H9 (cell line): ENCODE data around the gene LRRC7. TPM values are rescaled to one million over a fixed set of nuclear protein-coding genes. Genes with fewer than 3 reads are reported as not detected.

Experiments
- DNase-seq: peaks from one replicate; pipeline ENCODE4 v3.0.0-alpha.2; 2017
- H2AFZ ChIP-seq: one replicate; pipeline ENCODE4 v1.6.1; 2013; ENCODE audit warnings: mild to moderate bottlenecking, low read length, control low read depth, moderate library complexity
- H2AK5ac ChIP-seq: 2 replicates; pipeline ENCODE4 v1.6.1; 2013; ENCODE audit warnings: low read length, control low read depth, mixed read lengths; ENCODE audit not compliant: insufficient read length
- H2BK120ac ChIP-seq: one replicate; pipeline ENCODE4 v1.6.1; 2013; ENCODE audit warnings: low read depth, mild to moderate bottlenecking, low read length, control low read depth, inconsistent platforms; ENCODE audit not compliant: poor library complexity, severe bottlenecking
- H2BK12ac ChIP-seq: 2 replicates; pipeline ENCODE4 v1.6.1; 2013; ENCODE audit warnings: low read length, control low read depth, mixed read lengths, low read depth; ENCODE audit not compliant: insufficient read length
- H2BK15ac ChIP-seq: 2 replicates; pipeline ENCODE4 v1.6.1; 2013; ENCODE audit warnings: low read depth, low read length, control low read depth
- H2BK20ac ChIP-seq: one replicate; pipeline ENCODE4 v1.6.1; 2013; ENCODE audit warnings: low read depth, mild to moderate bottlenecking, low read length, control low read depth, inconsistent platforms; ENCODE audit not compliant: poor library complexity, severe bottlenecking
- H2BK5ac ChIP-seq: 2 replicates; pipeline ENCODE4 v1.6.1; 2013; ENCODE audit warnings: low read length, control low read depth, mixed read lengths; ENCODE audit not compliant: insufficient read length
- H3K14ac ChIP-seq: 2 replicates; pipeline ENCODE4 v1.6.1; 2013; ENCODE audit warnings: low read length, control low read depth; ENCODE audit not compliant: insufficient read depth
- H3K18ac ChIP-seq: 2 replicates; pipeline ENCODE4 v1.6.1; 2013; ENCODE audit warnings: low read depth, mild to moderate bottlenecking, mixed read lengths, low read length, control low read depth; ENCODE audit not compliant: insufficient read length
- H3K23ac ChIP-seq: 2 replicates; pipeline ENCODE4 v1.6.1; 2013; ENCODE audit warnings: low read length, control low read depth, mixed read lengths, low read depth; ENCODE audit not compliant: insufficient read length
- H3K23me2 ChIP-seq: 2 replicates; pipeline ENCODE4 v1.6.1; 2013; ENCODE audit warnings: low read depth, mild to moderate bottlenecking, mixed read lengths, low read length, control low read depth; ENCODE audit not compliant: insufficient read length, poor library complexity, severe bottlenecking
- H3K27ac ChIP-seq: 2 replicates; pipeline ENCODE4 v1.5.1; 2013; ENCODE audit warnings: low read length, control low read depth, mixed read lengths, low read depth; ENCODE audit not compliant: insufficient read length
- H3K27me3 ChIP-seq: 2 replicates; pipeline ENCODE4 v1.6.1; 2013; ENCODE audit warnings: low read length, control low read depth, inconsistent platforms; ENCODE audit not compliant: insufficient read depth
- H3K4ac ChIP-seq: 2 replicates; pipeline ENCODE4 v1.6.1; 2013; ENCODE audit warnings: low read depth, mild to moderate bottlenecking, control low read depth, inconsistent platforms, low read length, moderate library complexity
- H3K4me1 ChIP-seq: 2 replicates; pipeline ENCODE4 v1.6.1; 2013; ENCODE audit warnings: low read length, control low read depth, inconsistent platforms; ENCODE audit not compliant: insufficient read depth
- H3K4me2 ChIP-seq: 2 replicates; pipeline ENCODE4 v1.6.1; 2013; ENCODE audit warnings: low read length, control low read depth, mixed read lengths; ENCODE audit not compliant: insufficient read length, insufficient read depth
- H3K56ac ChIP-seq: 2 replicates; pipeline ENCODE4 v1.6.1; 2013; ENCODE audit warnings: low read depth, mild to moderate bottlenecking, mixed read lengths, low read length, control low read depth; ENCODE audit not compliant: insufficient read length
- H3K79me1 ChIP-seq: 2 replicates; pipeline ENCODE4 v1.6.1; 2013; ENCODE audit warnings: low read depth, mild to moderate bottlenecking, moderate library complexity, low read length, control low read depth, inconsistent platforms; ENCODE audit not compliant: insufficient read depth, poor library complexity, severe bottlenecking
- H3K79me2 ChIP-seq: 2 replicates; pipeline ENCODE4 v1.6.1; 2013; ENCODE audit warnings: low read length, control low read depth, inconsistent platforms; ENCODE audit not compliant: insufficient read depth
- H3K9ac ChIP-seq: 2 replicates; pipeline ENCODE4 v1.6.1; 2013; ENCODE audit warnings: low read length, control low read depth, mixed read lengths; ENCODE audit not compliant: insufficient read length; ENCODE audit errors: extremely low read depth
- H3K9me3 ChIP-seq: one replicate; pipeline ENCODE4 v1.6.1; 2013; ENCODE audit warnings: low read depth, low read length, inconsistent platforms; ENCODE audit not compliant: control insufficient read depth
- H3T11ph ChIP-seq: one replicate; pipeline ENCODE4 v1.6.1; 2013; ENCODE audit warnings: mild to moderate bottlenecking, low read length, control low read depth, inconsistent platforms
- H4K20me1 ChIP-seq: one replicate; pipeline ENCODE4 v1.6.1; 2013; ENCODE audit not compliant: control insufficient read depth, insufficient read length, insufficient read depth
- H4K5ac ChIP-seq: 2 replicates; pipeline ENCODE4 v1.6.1; 2013; ENCODE audit warnings: low read depth, mild to moderate bottlenecking, mixed read lengths, low read length, control low read depth; ENCODE audit not compliant: insufficient read length
- H4K8ac ChIP-seq: replicated peaks from 2 replicates; pipeline ENCODE4 v1.6.1; 2013; ENCODE audit warnings: low read length, control low read depth, mixed read lengths, low read depth; ENCODE audit not compliant: insufficient read length
- H4K91ac ChIP-seq: 2 replicates; pipeline ENCODE4 v1.6.1; 2013; ENCODE audit warnings: low read depth, mild to moderate bottlenecking, moderate library complexity, mixed read lengths, low read length, control low read depth; ENCODE audit not compliant: insufficient read length
- H3K27ac Mint-ChIP-seq, 3 experiments: 2 replicates in 2 of 3; 3 replicates in 1 of 3; pipeline ENCODE4 v1.8.0; 2020 to 2021; ENCODE audit warnings: mixed read lengths in 3 of 3, mild to moderate bottlenecking in 1 of 3, moderate library complexity in 1 of 3
- H3K27me3 Mint-ChIP-seq: 2 replicates; pipeline ENCODE4 v1.8.0; 2021; ENCODE audit warnings: low read depth, mild to moderate bottlenecking, moderate library complexity, mixed read lengths
- H3K36me3 Mint-ChIP-seq, 3 experiments: 2 replicates in 2 of 3; 3 replicates in 1 of 3; pipeline ENCODE4 v1.8.0; 2020 to 2021; ENCODE audit warnings: low read depth in 3 of 3, mixed read lengths in 3 of 3; ENCODE audit not compliant: insufficient read depth in 1 of 3
- H3K4me1 Mint-ChIP-seq, 2 experiments: 2 replicates each; pipeline ENCODE4 v1.8.0; 2020; ENCODE audit warnings: mixed read lengths in 2 of 2
- H3K4me3 Mint-ChIP-seq, 2 experiments: 2 replicates in 1 of 2; 3 replicates in 1 of 2; pipeline ENCODE4 v1.8.0; 2020 to 2021; ENCODE audit warnings: mild to moderate bottlenecking in 2 of 2, mixed read lengths in 2 of 2, moderate library complexity in 1 of 2
- H3K9me3 Mint-ChIP-seq, 2 experiments: 2 replicates in 1 of 2; 3 replicates in 1 of 2; pipeline ENCODE4 v1.8.0; 2020; ENCODE audit warnings: mild to moderate bottlenecking in 2 of 2, mixed read lengths in 2 of 2, moderate library complexity in 1 of 2
- CTCF ChIP-seq: fragments of 200-600 bp; sonication (generic); conservative IDR thresholded peaks from 3 replicates; pipeline ENCODE4 v1.8.0; 2021; ENCODE audit warnings: antibody characterized with exemption, mild to moderate bottlenecking
- WGBS: extraction: QIAGEN DNeasy Blood & Tissue Kit; methylation state at CpG from one replicate; pipeline ENCODE4 v1.1.7; 2013; ENCODE audit warnings: missing lambda C conversion rate, low lambda C conversion rate, mixed read lengths; ENCODE audit not compliant: insufficient read length; ENCODE audit errors: extremely low coverage; 5-methylcytosine and 5-hydroxymethylcytosine counted together
- total RNA-seq: library from RNA; stranded (reverse); gene quantifications from 2 replicates; pipeline ENCODE4 v1.2.1, GENCODE V29; 2021

Gene LRRC7
- total RNA-seq, 1 experiment from 2014 or later = not detected

- H3K79me2 ChIP-seq = no peaks in the 10 kb centered on the region
- Mint-ChIP-seq H3K36me3 (no peaks in the 10 kb centered on the region), H3K4me3 (no peak overlapping the region), H3K4me1 (peaks cover 5 to 7% of the 10 kb centered on the region in 2 experiments; a peak in 3 of 4 replicates), H3K27me3 (no peaks in the 10 kb centered on the region), H3K27ac (peak overlapping the region in 1 of 3 experiments; percentile 37; a peak in 1 of 7 replicates), H3K9me3 (no peaks in the 10 kb centered on the region)
- no peak overlapping the region for H2AK5ac ChIP-seq
- no peaks in the 10 kb centered on the region for H3K27me3 ChIP-seq
- no peaks in the 10 kb centered on the region for H3K9me3 ChIP-seq
- no peak overlapping the region for H3K23ac ChIP-seq
- no peak for TF ChIP-seq CTCF
- no peak overlapping the region for H3K4ac ChIP-seq
- no peak overlapping the region for H3K4me2 ChIP-seq
- H3K18ac ChIP-seq = no peak overlapping the region
- no peak for DNase-seq
- no peak overlapping the region for H2BK15ac ChIP-seq
- no peak overlapping the region for H3K27ac ChIP-seq
- no peak overlapping the region for H4K91ac ChIP-seq
- H2BK120ac ChIP-seq = no peak overlapping the region
- no peaks in the 10 kb centered on the region for H3K4me1 ChIP-seq
- H2BK12ac ChIP-seq = no peak overlapping the region
- no peak overlapping the region for H2AFZ ChIP-seq
- H3T11ph ChIP-seq = no peak overlapping the region
- H3K9ac ChIP-seq = no peak overlapping the region
- no peak overlapping the region for H3K14ac ChIP-seq
- no peak overlapping the region for H3K56ac ChIP-seq
- no peak overlapping the region for H2BK5ac ChIP-seq
- no peak overlapping the region for H2BK20ac ChIP-seq
- H4K20me1 ChIP-seq = no peaks in the 10 kb centered on the region
- H4K5ac ChIP-seq = no peak overlapping the region
- no CpG with 5 or more reads among the region's 3 CpGs for WGBS
- no peaks in the 10 kb centered on the region for H3K23me2 ChIP-seq
- no peak overlapping the region for H4K8ac ChIP-seq
- H3K79me1 ChIP-seq = no peaks in the 10 kb centered on the region
Measured at GRCh38 chr1:70092526-70092925, 524.8 kb downstream of the LRRC7 start.
